Natural killer cell (primary cell): ENCODE results near the gene SCAMP1. TPM values are rescaled to one million over a fixed set of nuclear protein-coding genes. Genes with fewer than 3 reads are reported as not detected.

Source experiments
- ATAC-seq, 3 donors: fragments of 150-1000 bp in 2 of 3; fragments of 200-7000 bp in 1 of 3; cut with Tn5 transposase; 1 replicate in 1 of 3; 2 replicates in 2 of 3; pipeline ENCODE4 v1.10.0; 2021; ENCODE audit warnings: mild to moderate bottlenecking in 2 of 3, moderate library complexity in 2 of 3
- DNase-seq, 2 donors: peaks; one replicate each; pipeline versions ENCODE4 v3.0.0 to v3.0.0-alpha.2; 2013 to 2021; ENCODE audit warnings: mixed read lengths in 1 of 2
- H3K27ac ChIP-seq: one replicate; pipeline ENCODE4 v1.5.1; 2013; ENCODE audit warnings: mild to moderate bottlenecking, low read length
- H3K27me3 ChIP-seq: one replicate; pipeline ENCODE4 v1.6.1; 2013; ENCODE audit warnings: low read length; ENCODE audit not compliant: control insufficient read depth, insufficient read depth
- H3K36me3 ChIP-seq: one replicate; pipeline ENCODE4 v1.6.1; 2013; ENCODE audit warnings: low read length; ENCODE audit not compliant: control insufficient read depth, insufficient read depth
- H3K4me1 ChIP-seq: one replicate; pipeline ENCODE4 v1.6.1; 2013; ENCODE audit warnings: low read length; ENCODE audit not compliant: control insufficient read depth, insufficient read depth
- H3K4me3 ChIP-seq: one replicate; pipeline ENCODE4 v1.5.1; 2013; ENCODE audit warnings: low read length
- H3K9me3 ChIP-seq: one replicate; pipeline ENCODE4 v1.6.1; 2013; ENCODE audit warnings: low read length; ENCODE audit not compliant: control insufficient read depth, insufficient read depth
- H3K27ac Mint-ChIP-seq, 2 donors: one replicate each; pipeline ENCODE4 v1.8.0; 2022; ENCODE audit warnings: mild to moderate bottlenecking in 2 of 2, mixed read lengths in 2 of 2, moderate library complexity in 1 of 2
- H3K27me3 Mint-ChIP-seq, 2 donors: one replicate each; pipeline ENCODE4 v1.8.0; 2022; ENCODE audit warnings: low read depth in 2 of 2, mixed read lengths in 2 of 2
- H3K36me3 Mint-ChIP-seq: one replicate; pipeline ENCODE4 v1.8.0; 2022; ENCODE audit warnings: mixed read lengths
- H3K4me1 Mint-ChIP-seq, 2 donors: one replicate each; pipeline ENCODE4 v1.8.0; 2022; ENCODE audit warnings: mixed read lengths in 2 of 2
- H3K4me3 Mint-ChIP-seq: one replicate; pipeline ENCODE4 v1.8.0; 2022; ENCODE audit warnings: mild to moderate bottlenecking, moderate library complexity, mixed read lengths
- H3K9me3 Mint-ChIP-seq, 2 donors: one replicate each; pipeline ENCODE4 v1.8.0; 2022; ENCODE audit warnings: mixed read lengths in 2 of 2
- WGBS: methylation state at CpG from one replicate; pipeline ENCODE4 v1.1.7; 2013; ENCODE audit warnings: missing lambda C conversion rate; ENCODE audit not compliant: insufficient coverage; 5-methylcytosine and 5-hydroxymethylcytosine counted together
- intact Hi-C: fragments of 100-400 bp; cut with micrococcal nuclease; formaldehyde crosslinking; loops from one replicate; pipeline ENCODE4 v1.14.2; 2022
- total RNA-seq, 4 donors: library from RNA; stranded (reverse); fragments of 120-200 nt in 1 of 4; gene quantifications; one replicate each; pipeline versions ENCODE4 v1.2.3 to v1.2.4, GENCODE V29; 2013 to 2022
- TF ChIP-seq, protein P1 (sequence below): fragments of 200-600 bp; IDR thresholded peaks from one replicate; pipeline ENCODE4 v1.8.0; 2022; ENCODE audit warnings: antibody characterized with exemption

Gene SCAMP1
- total RNA-seq, 3 donors from 2014 or later (not counting 1 experiment from before 2014, with no cell fraction given): 19.9 to 27.1 (median 20.5) TPM

- Histone ChIP-seq H3K4me3 (no peak overlapping the region), H3K36me3 (no peaks in the 10 kb centered on the region), H3K9me3 (no peaks in the 10 kb centered on the region), H3K4me1 (peaks cover 20% of the 10 kb centered on the region), H3K27ac (no peak overlapping the region), H3K27me3 (peaks cover 6% of the 10 kb centered on the region)
- ATAC-seq (no peak), DNase-seq (no peak)
- H3K27ac Mint-ChIP-seq: no peak overlapping the region
- H3K4me3 Mint-ChIP-seq: no peak overlapping the region
- TF ChIP-seq, protein P1, sequence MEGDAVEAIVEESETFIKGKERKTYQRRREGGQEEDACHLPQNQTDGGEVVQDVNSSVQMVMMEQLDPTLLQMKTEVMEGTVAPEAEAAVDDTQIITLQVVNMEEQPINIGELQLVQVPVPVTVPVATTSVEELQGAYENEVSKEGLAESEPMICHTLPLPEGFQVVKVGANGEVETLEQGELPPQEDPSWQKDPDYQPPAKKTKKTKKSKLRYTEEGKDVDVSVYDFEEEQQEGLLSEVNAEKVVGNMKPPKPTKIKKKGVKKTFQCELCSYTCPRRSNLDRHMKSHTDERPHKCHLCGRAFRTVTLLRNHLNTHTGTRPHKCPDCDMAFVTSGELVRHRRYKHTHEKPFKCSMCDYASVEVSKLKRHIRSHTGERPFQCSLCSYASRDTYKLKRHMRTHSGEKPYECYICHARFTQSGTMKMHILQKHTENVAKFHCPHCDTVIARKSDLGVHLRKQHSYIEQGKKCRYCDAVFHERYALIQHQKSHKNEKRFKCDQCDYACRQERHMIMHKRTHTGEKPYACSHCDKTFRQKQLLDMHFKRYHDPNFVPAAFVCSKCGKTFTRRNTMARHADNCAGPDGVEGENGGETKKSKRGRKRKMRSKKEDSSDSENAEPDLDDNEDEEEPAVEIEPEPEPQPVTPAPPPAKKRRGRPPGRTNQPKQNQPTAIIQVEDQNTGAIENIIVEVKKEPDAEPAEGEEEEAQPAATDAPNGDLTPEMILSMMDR: no peak
- WGBS: 63% methylated on average over 1 of the region's 3 CpGs
- H3K27me3 Mint-ChIP-seq: peaks cover 49 to 65% of the 10 kb centered on the region in 2 donors
- H3K4me1 Mint-ChIP-seq: peaks cover 13 to 19% of the 10 kb centered on the region in 2 donors
- H3K36me3 Mint-ChIP-seq: no peaks in the 10 kb centered on the region
- H3K9me3 Mint-ChIP-seq: no peaks in the 10 kb centered on the region
- intact Hi-C loops: no loop called here
These were observed 152.0 kb downstream of the SCAMP1 start for GRCh38 chr5:78512435-78512834.

- peaks cover 6% of the 10 kb centered on the region for H3K27me3 ChIP-seq
- 69% methylated on average over 4 of the region's 6 CpGs for WGBS
- Mint-ChIP-seq H3K36me3 (no peaks in the 10 kb centered on the region), H3K27ac (no peak overlapping the region), H3K9me3 (no peaks in the 10 kb centered on the region), H3K27me3 (peaks cover 45 to 60% of the 10 kb centered on the region in 2 donors), H3K4me3 (no peak overlapping the region), H3K4me1 (peaks cover 13 to 19% of the 10 kb centered on the region in 2 donors)
- no peak for ATAC-seq
- intact Hi-C loops: no loop called here
- no peak overlapping the region for H3K4me3 ChIP-seq
- peaks cover 20% of the 10 kb centered on the region for H3K4me1 ChIP-seq
- DNase-seq: no peak
- TF ChIP-seq, protein P1: no peak
- no peaks in the 10 kb centered on the region for H3K9me3 ChIP-seq
- no peak overlapping the region for H3K27ac ChIP-seq
- no peaks in the 10 kb centered on the region for H3K36me3 ChIP-seq
These were observed 153.0 kb downstream of the SCAMP1 start for GRCh38 chr5:78513441-78513840.

DNA sequence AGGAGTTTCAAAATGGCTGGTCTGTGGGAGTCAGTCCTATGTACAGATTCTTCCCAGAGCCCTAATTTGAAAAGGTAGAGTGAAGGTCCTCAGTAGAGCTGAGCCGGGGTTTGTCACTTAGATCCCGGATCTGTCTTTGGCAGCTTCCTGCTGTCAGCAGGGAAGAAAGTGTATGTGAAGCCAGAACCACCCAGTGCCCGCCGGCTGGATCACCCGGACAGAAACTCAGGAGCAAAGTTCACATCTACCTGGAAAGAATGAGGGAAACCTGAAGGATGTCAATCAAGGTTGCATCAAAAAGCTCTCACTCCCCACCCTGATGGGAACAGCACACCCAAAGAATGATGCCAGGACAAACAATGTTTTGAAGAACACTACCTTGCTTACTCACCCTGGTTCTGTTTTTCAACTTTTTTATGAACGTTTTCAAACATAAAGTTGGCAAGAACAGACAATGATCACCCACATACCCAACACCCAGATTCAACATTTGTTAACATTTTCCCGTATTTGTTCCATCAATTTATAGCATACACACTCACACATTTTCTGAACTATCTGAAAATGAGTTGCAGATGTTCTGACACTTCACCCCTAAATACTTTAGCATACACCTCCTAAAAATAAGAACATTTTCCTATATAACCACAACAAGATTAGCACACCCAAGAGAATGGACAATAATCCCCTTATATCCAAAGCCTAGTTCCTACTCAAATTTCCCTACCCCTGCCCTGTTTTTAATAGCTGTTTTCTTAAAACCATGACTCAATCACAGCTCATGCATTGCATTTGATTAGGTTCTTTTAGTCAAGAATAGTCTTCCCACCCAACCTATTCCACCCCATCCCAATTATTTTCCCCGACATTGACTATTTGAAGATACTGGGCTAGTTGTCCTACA, 154.3 kb downstream of the SCAMP1 start:
- TF ChIP-seq, protein P1: no peak
- no peak for ATAC-seq
- H3K27ac Mint-ChIP-seq: no peak overlapping the region
- WGBS: 89% methylated on average over 8 of the region's 8 CpGs
- H3K9me3 ChIP-seq: no peaks in the 10 kb centered on the region
- no peak overlapping the region for H3K4me3 Mint-ChIP-seq
- H3K27me3 Mint-ChIP-seq: peaks cover 36 to 48% of the 10 kb centered on the region in 2 donors
- no peak overlapping the region for H3K4me3 ChIP-seq
- H3K4me1 ChIP-seq: peaks cover 14% of the 10 kb centered on the region
- H3K9me3 Mint-ChIP-seq: no peaks in the 10 kb centered on the region
- H3K36me3 ChIP-seq: no peaks in the 10 kb centered on the region
- DNase-seq: no peak
- H3K27ac ChIP-seq: no peak overlapping the region
- peaks cover 5 to 9% of the 10 kb centered on the region in 2 donors for H3K4me1 Mint-ChIP-seq
- intact Hi-C loops: no loop called here
- H3K36me3 Mint-ChIP-seq: no peaks in the 10 kb centered on the region
- peaks cover 4% of the 10 kb centered on the region for H3K27me3 ChIP-seq
